ENCODE measurements around the gene EGLN1. TPM values are rescaled to one million over a fixed set of nuclear protein-coding genes. Genes with fewer than 3 reads are reported as not detected.

EGLN1 gene
- polyA plus RNA-seq, 2 of the 4 experiments (the other 2 are of a cell fraction): 57.7 to 156 TPM

DNA sequence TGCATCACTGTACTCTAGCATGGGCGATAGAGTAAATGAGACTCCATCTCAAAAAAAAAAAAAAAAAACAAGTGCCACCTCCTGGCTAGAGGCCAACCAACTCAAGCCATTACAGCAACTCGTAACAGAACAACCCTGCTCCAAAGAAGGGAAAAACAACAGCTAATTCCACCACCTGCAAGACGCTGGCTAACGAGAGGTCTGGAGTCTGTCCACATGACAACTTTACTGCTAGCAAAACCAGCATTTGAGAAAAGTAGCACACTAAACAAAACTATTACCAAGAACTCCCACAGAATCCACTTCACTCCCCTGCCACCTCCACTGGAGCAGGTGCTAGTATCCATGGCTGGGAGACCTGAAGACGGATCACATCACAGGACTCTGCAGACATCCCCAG lies 24.1 kb upstream of the EGLN1 start:
- DNase-seq (ENCODE audit: low read depth in 1 of 2, low spot score in 1 of 2) (no peak), FAIRE-seq (no peak), ATAC-seq (no peak)
- Histone ChIP-seq H3K4me2 (no peak overlapping the region), H3K4me3 (no peak overlapping the region), H3K27ac (no peak overlapping the region), H3K9me3 (no peaks in the 10 kb centered on the region), H3K4me1 (no peaks in the 10 kb centered on the region)
- WGBS (ENCODE audit: missing lambda C conversion rate): 88% methylated on average over 5 of the region's 5 CpGs
- ChIA-PET POLR2A (no interaction called here), CTCF (no interaction called here)
- TF ChIP-seq, protein P1, sequence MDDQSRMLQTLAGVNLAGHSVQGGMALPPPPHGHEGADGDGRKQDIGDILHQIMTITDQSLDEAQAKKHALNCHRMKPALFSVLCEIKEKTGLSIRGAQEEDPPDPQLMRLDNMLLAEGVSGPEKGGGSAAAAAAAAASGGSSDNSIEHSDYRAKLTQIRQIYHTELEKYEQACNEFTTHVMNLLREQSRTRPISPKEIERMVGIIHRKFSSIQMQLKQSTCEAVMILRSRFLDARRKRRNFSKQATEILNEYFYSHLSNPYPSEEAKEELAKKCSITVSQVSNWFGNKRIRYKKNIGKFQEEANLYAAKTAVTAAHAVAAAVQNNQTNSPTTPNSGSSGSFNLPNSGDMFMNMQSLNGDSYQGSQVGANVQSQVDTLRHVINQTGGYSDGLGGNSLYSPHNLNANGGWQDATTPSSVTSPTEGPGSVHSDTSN (IDR thresholded peaks at IDR 0.05): no peak
- TF ChIP-seq, protein P2, sequence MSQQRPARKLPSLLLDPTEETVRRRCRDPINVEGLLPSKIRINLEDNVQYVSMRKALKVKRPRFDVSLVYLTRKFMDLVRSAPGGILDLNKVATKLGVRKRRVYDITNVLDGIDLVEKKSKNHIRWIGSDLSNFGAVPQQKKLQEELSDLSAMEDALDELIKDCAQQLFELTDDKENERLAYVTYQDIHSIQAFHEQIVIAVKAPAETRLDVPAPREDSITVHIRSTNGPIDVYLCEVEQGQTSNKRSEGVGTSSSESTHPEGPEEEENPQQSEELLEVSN (IDR thresholded peaks at IDR 0.05; ENCODE audit: borderline replicate concordance, low read depth): no peak
- TF ChIP-seq EHMT2 (IDR thresholded peaks at IDR 0.05; ENCODE audit: low read depth) (no peak), EHF (CRISPR knock-in tag; IDR thresholded peaks at IDR 0.05) (no peak), HDAC2 (IDR thresholded peaks at IDR 0.05) (no peak), TP53 (CRISPR knock-in tag; IDR thresholded peaks at IDR 0.05) (no peak), EP300 (IDR thresholded peaks at IDR 0.05) (no peak), CTCF (IDR thresholded peaks at IDR 0.05) (no peak)
- TF ChIP-seq, protein P3, sequence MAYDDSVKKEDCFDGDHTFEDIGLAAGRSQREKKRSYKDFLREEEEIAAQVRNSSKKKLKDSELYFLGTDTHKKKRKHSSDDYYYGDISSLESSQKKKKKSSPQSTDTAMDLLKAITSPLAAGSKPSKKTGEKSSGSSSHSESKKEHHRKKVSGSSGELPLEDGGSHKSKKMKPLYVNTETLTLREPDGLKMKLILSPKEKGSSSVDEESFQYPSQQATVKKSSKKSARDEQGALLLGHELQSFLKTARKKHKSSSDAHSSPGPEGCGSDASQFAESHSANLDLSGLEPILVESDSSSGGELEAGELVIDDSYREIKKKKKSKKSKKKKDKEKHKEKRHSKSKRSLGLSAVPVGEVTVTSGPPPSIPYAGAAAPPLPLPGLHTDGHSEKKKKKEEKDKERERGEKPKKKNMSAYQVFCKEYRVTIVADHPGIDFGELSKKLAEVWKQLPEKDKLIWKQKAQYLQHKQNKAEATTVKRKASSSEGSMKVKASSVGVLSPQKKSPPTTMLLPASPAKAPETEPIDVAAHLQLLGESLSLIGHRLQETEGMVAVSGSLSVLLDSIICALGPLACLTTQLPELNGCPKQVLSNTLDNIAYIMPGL (CRISPR knock-in tag; IDR thresholded peaks at IDR 0.05; ENCODE audit: borderline replicate concordance): no peak

DNA sequence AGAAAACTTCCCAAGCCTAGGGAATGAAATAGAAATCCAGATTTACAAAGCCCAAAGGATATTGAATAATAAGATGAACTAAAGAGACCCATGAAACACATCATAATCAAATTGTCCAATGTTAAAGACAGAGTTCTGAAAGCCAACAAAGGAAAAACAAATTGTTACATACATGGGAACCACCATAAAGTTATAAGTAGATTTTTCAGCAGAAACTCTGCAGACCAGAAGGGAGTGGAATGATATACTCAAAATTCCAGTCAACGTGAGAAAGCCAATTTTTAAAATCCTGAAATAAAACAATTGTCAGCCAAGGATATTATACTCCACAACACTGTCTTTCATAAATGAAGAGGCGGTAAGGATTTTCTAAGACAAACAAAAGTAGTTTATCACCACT lies 22.0 kb upstream of the EGLN1 start:
- Histone ChIP-seq H3K9me3 (no peaks in the 10 kb centered on the region), H3K4me1 (no peaks in the 10 kb centered on the region), H3K27ac (no peak overlapping the region), H3K4me3 (no peak overlapping the region), H3K4me2 (no peak overlapping the region)
- no peak for DNase-seq (ENCODE audit: low read depth in 1 of 2, low spot score in 1 of 2)
- CTCF ChIA-PET: no interaction called here
- POLR2A ChIA-PET: no interaction called here
- no peak for TF ChIP-seq RAD21 (conservative IDR thresholded peaks at IDR 0.05 in 1 of 2, IDR thresholded peaks at IDR 0.05 in 1 of 2)
- no peak for TF ChIP-seq EP300 (IDR thresholded peaks at IDR 0.05)
- no peak for TF ChIP-seq HOXB13 (CRISPR knock-in tag; IDR thresholded peaks at IDR 0.05; ENCODE audit: low read depth)
- TF ChIP-seq ELK1 (IDR thresholded peaks at IDR 0.05; ENCODE audit: low read depth, low read length): no peak
- no peak for TF ChIP-seq ATOH8 (CRISPR knock-in tag; IDR thresholded peaks at IDR 0.05; ENCODE audit: low read depth)
- TF ChIP-seq CHD4 (IDR thresholded peaks at IDR 0.05; ENCODE audit: borderline replicate concordance): no peak
- TF ChIP-seq, protein P4, sequence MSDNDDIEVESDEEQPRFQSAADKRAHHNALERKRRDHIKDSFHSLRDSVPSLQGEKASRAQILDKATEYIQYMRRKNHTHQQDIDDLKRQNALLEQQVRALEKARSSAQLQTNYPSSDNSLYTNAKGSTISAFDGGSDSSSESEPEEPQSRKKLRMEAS (IDR thresholded peaks at IDR 0.05): no peak
- no peak for TF ChIP-seq POLR2A (IDR thresholded peaks at IDR 0.05; ENCODE audit: low read length)
- TF ChIP-seq NPAS2 (CRISPR knock-in tag; IDR thresholded peaks at IDR 0.05; ENCODE audit: borderline replicate concordance): no peak
- TF ChIP-seq NFE2L2 (conservative IDR thresholded peaks at IDR 0.05; ENCODE audit: low read length): no peak
- FAIRE-seq: no peak
- ATAC-seq: no peak
- WGBS (ENCODE audit: missing lambda C conversion rate): 58% methylated on average over 2 of the region's 2 CpGs

Data from A549 (cell line).